ENCODE measurements around the gene PIGC. TPM values are rescaled to one million over a fixed set of nuclear protein-coding genes. Genes with fewer than 3 reads are reported as not detected.

Gene PIGC
- total RNA-seq, 1 experiment from 2014 or later = 17.5 TPM

- Histone ChIP-seq H4K20me1 (ENCODE audit: control insufficient read depth, insufficient read depth, insufficient read length) (no peaks in the 10 kb centered on the region), H2BK5ac (ENCODE audit: insufficient read length, low read length) (peak overlapping the region; percentile 56), H4K8ac (replicated peaks; ENCODE audit: insufficient read length, low read depth, low read length) (no peak overlapping the region), H3K14ac (ENCODE audit: insufficient read depth, low read length) (no peak overlapping the region), H3K18ac (ENCODE audit: insufficient read length, low read depth, low read length) (no peak overlapping the region), H2BK20ac (ENCODE audit: low read depth, low read length, poor library complexity, severe bottlenecking) (no peak overlapping the region), H3K4ac (ENCODE audit: low read depth, low read length) (no peak overlapping the region), H4K91ac (ENCODE audit: insufficient read length, low read depth, low read length) (no peak overlapping the region), H3K27ac (ENCODE audit: insufficient read length, low read depth, low read length) (no peak overlapping the region), H3K23me2 (ENCODE audit: insufficient read length, low read depth, low read length, poor library complexity, severe bottlenecking) (no peaks in the 10 kb centered on the region), H3K9ac (ENCODE audit: extremely low read depth, insufficient read length, low read length) (no peak overlapping the region), H2BK12ac (ENCODE audit: insufficient read length, low read depth, low read length) (no peak overlapping the region), H3K9me3 (ENCODE audit: control insufficient read depth, low read depth, low read length) (no peaks in the 10 kb centered on the region), H3K79me2 (ENCODE audit: insufficient read depth, low read length) (no peaks in the 10 kb centered on the region), H3T11ph (ENCODE audit: low read length) (no peak overlapping the region), H3K56ac (ENCODE audit: insufficient read length, low read depth, low read length) (no peak overlapping the region), H3K79me1 (ENCODE audit: insufficient read depth, low read depth, low read length, poor library complexity, severe bottlenecking) (no peaks in the 10 kb centered on the region), H3K27me3 (ENCODE audit: insufficient read depth, low read length) (no peaks in the 10 kb centered on the region), H2AFZ (ENCODE audit: low read length) (no peak overlapping the region), H3K4me1 (ENCODE audit: insufficient read depth, low read length) (peaks cover 4% of the 10 kb centered on the region; the same call in 1 of the 2 replicates), H3K4me2 (ENCODE audit: insufficient read depth, insufficient read length, low read length) (no peak overlapping the region), H3K23ac (ENCODE audit: insufficient read length, low read depth, low read length) (no peak overlapping the region), H2BK15ac (ENCODE audit: low read depth, low read length) (no peak overlapping the region), H4K5ac (ENCODE audit: insufficient read length, low read depth, low read length) (no peak overlapping the region), H2BK120ac (ENCODE audit: low read depth, low read length, poor library complexity, severe bottlenecking) (no peak overlapping the region), H2AK5ac (ENCODE audit: insufficient read length, low read length) (no peak overlapping the region)
- TF ChIP-seq CTCF (conservative IDR thresholded peaks at IDR 0.05) = no peak
- Mint-ChIP-seq H3K27me3 (ENCODE audit: low read depth) (no peaks in the 10 kb centered on the region), H3K36me3 (ENCODE audit: insufficient read depth in 1 of 3, low read depth in 3 of 3) (no peaks in the 10 kb centered on the region), H3K27ac (no peak overlapping the region), H3K4me3 (no peak overlapping the region), H3K4me1 (peaks cover 31 to 39% of the 10 kb centered on the region in 2 experiments), H3K9me3 (no peaks in the 10 kb centered on the region)
- DNase-seq = no peak
- WGBS (ENCODE audit: extremely low coverage, insufficient read length, low lambda C conversion rate) = no CpG with 5 or more reads among the region's 2 CpGs
Observed at GRCh38 chr1:172398193-172398592, 45.7 kb downstream of the PIGC start.

Measured in H9 (cell line).